HEK293T (cell line): ENCODE data around the gene OR6T1.

ENCODE experiments used
- BHLHE40 ChIP-seq: fragments of 450-650 bp; IDR thresholded peaks from 2 replicates; pipeline ENCODE4 v1.6.1; 2016; ENCODE audit warnings: mild to moderate bottlenecking, moderate library complexity, borderline replicate concordance
- ELF4 ChIP-seq: fragments of 450-650 bp; IDR thresholded peaks from 2 replicates; pipeline ENCODE4 v1.6.1; 2017; ENCODE audit warnings: antibody characterized with exemption
- FOXK2 ChIP-seq: fragments of 450-650 bp; IDR thresholded peaks from 2 replicates; pipeline ENCODE4 v1.6.1; 2016; ENCODE audit warnings: mild to moderate bottlenecking
- FOXM1 ChIP-seq: fragments of 450-650 bp; IDR thresholded peaks from 2 replicates; pipeline ENCODE4 v1.6.1; 2017; ENCODE audit warnings: mild to moderate bottlenecking, borderline replicate concordance
- L3MBTL2 ChIP-seq: fragments of 450-650 bp; conservative IDR thresholded peaks from 2 replicates; pipeline ENCODE4 v1.6.1; 2016; ENCODE audit warnings: mild to moderate bottlenecking
- LEF1 ChIP-seq: fragments of 450-650 bp; IDR thresholded peaks from 2 replicates; pipeline ENCODE4 v1.6.1; 2017; ENCODE audit warnings: mild to moderate bottlenecking, borderline replicate concordance
- SP1 ChIP-seq: fragments of 450-650 bp; IDR thresholded peaks from 2 replicates; pipeline ENCODE4 v1.6.1; 2017
- SUZ12 ChIP-seq: fragments of 450-650 bp; IDR thresholded peaks from 2 replicates; pipeline ENCODE4 v1.6.1; 2016; ENCODE audit warnings: mild to moderate bottlenecking
- TARDBP ChIP-seq: fragments of 450-650 bp; IDR thresholded peaks from 2 replicates; pipeline ENCODE4 v1.6.1; 2016
- ZNF384 ChIP-seq: fragments of 450-650 bp; IDR thresholded peaks from 2 replicates; pipeline ENCODE4 v1.6.1; 2016

DNA sequence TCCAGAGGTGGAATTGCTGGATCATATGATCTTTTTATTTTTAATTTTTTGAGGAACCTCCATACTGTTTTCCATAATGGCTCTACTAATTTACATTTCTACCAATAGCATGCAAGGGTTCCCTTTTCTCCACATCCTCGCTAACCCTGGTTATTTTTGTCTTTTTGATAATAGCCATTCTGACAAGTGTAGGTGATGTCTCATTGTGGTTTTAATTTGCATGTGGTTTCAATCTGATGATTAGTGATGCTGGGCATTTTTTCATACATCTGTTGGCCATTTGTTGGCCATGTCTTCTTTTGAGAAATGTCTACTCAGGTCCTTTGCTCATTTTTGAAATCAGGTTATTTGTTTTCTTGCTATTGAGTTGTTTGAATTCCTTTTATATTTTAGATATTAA lies 19.6 kb downstream of the OR6T1 start:
- TF ChIP-seq FOXK2: no peak
- no peak for TF ChIP-seq SP1
- no peak for TF ChIP-seq FOXM1
- no peak for TF ChIP-seq TARDBP
- no peak for TF ChIP-seq ZNF384
- no peak for TF ChIP-seq BHLHE40
- TF ChIP-seq SUZ12: no peak
- no peak for TF ChIP-seq LEF1
- TF ChIP-seq L3MBTL2: no peak
- TF ChIP-seq ELF4: no peak
